ENCODE results near the gene SNCAIP.
"Not testable (repeated sequence)": the region's sequence is repeated elsewhere in the genome, so short reads cannot be mapped to it uniquely, and the experiment has no call there.

Gene SNCAIP

DNA sequence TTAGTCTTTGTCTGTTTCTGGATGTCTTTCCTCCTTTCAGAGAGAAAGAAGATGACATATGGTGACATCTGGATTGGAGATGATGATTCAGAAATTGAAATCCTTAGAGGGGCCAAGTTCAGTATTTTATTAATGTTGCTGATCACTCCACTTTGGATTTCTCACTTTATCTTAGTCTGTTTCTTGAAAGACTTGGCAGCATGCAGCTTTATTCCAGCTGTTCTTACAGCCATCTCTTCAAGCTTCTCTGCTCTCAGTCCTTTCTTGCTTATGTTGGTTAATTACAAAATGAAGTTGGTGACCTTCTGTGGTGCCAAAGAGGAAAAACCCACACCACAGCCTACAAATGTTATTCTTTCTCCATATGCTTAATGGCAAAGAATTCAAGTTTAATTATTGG, 62.1 kb downstream of the SNCAIP start:
- no peak for DNase-seq (ENCODE audit: low read depth)
- TF ChIP-seq, protein P1, sequence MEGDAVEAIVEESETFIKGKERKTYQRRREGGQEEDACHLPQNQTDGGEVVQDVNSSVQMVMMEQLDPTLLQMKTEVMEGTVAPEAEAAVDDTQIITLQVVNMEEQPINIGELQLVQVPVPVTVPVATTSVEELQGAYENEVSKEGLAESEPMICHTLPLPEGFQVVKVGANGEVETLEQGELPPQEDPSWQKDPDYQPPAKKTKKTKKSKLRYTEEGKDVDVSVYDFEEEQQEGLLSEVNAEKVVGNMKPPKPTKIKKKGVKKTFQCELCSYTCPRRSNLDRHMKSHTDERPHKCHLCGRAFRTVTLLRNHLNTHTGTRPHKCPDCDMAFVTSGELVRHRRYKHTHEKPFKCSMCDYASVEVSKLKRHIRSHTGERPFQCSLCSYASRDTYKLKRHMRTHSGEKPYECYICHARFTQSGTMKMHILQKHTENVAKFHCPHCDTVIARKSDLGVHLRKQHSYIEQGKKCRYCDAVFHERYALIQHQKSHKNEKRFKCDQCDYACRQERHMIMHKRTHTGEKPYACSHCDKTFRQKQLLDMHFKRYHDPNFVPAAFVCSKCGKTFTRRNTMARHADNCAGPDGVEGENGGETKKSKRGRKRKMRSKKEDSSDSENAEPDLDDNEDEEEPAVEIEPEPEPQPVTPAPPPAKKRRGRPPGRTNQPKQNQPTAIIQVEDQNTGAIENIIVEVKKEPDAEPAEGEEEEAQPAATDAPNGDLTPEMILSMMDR (IDR thresholded peaks at IDR 0.05; ENCODE audit: low read depth, low read length, missing control alignments): no peak
- H3K4me3 ChIP-seq (ENCODE audit: low read depth, low read length): no peak overlapping the region

DNA sequence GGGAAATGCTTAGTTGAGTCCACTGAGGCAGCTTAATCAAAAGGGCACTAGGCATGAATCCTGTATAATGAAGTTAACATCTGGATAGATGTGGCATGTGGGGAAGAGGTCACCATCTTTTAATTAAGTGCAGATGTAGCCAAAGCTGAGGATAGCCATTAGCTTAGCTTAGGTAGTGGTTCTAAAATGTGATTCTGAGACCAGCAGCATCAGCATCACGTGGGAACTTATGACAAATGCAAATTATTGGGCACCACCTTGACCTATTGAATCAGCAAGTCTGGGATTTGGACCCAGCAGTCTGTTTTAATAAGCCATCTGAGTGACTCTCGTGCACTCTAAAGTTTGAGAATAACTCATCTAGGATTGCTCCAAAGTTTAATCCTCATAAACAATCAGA, 63.8 kb downstream of the SNCAIP start:
- TF ChIP-seq, protein P1 (IDR thresholded peaks at IDR 0.05; ENCODE audit: low read depth, low read length, missing control alignments): no peak
- DNase-seq (ENCODE audit: low read depth): no peak
- H3K4me3 ChIP-seq (ENCODE audit: low read depth, low read length): no peak overlapping the region

DNA sequence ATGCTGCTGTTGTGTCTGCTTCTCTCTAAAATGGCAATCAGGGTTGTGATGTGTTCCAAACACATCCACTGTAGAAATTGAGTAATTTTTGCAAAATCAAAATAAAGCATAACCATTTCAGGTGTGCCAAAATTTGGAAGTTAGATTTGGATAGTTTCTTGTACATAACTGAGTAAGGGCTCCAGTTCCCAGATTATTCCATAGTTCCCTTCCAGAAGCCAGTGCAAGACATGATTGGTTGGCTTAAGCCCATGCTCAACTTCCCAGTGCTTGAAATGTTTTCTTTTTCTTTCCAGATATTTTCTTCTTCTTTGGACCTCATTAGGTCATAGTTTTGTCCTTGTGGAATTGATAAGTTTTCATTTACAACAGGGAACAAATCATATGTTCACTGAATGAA, 64.2 kb downstream of the SNCAIP start:
- no peak for DNase-seq (ENCODE audit: low read depth)
- no peak overlapping the region for H3K4me3 ChIP-seq (ENCODE audit: low read depth, low read length)
- TF ChIP-seq, protein P1 (IDR thresholded peaks at IDR 0.05; ENCODE audit: low read depth, low read length, missing control alignments): no peak

DNA sequence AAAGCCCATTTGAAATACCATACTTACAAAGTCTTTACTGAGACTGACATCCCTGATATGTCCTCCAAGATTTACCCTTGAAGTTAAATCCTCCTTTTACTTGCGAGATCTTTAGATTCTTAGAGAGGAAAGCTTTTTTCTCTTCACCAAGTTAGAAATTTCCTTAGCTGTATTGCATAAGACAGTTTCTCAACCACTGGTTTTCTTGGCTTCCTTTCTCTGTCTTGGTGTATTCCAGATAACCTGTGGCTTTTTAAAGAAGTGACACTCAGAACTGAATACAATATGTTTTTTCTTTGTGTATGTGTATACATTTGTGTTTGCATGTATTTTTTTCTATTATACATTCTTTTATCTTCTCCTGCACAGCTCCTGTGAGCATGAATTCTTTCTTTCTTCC, 65.0 kb downstream of the SNCAIP start:
- DNase-seq (ENCODE audit: low read depth): no peak
- H3K4me3 ChIP-seq (ENCODE audit: low read depth, low read length): no peak overlapping the region
- TF ChIP-seq, protein P1 (IDR thresholded peaks at IDR 0.05; ENCODE audit: low read depth, low read length, missing control alignments): no peak

DNA sequence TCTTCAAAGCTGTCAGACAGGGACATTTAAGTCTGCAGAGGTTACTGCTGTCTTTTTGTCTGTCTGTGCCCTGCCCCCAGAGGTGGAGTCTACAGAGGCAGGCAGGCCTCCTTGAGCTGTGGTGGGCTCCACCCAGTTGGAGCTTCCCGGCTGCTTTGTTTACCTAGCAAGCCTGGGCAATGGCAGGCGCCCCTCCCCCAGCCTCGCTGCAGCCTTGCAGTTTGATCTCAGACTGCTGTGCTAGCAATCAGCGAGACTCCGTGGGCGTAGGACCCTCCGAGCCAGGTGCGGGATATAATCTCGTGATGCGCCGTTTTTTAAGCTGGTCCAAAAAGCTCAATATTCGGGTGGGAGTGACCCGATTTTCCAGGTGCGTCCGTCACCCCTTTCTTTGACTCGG, 70.9 kb downstream of the SNCAIP start:
- not testable (repeated sequence) for DNase-seq (ENCODE audit: low read depth); H3K4me3 ChIP-seq (ENCODE audit: low read depth, low read length)

DNA sequence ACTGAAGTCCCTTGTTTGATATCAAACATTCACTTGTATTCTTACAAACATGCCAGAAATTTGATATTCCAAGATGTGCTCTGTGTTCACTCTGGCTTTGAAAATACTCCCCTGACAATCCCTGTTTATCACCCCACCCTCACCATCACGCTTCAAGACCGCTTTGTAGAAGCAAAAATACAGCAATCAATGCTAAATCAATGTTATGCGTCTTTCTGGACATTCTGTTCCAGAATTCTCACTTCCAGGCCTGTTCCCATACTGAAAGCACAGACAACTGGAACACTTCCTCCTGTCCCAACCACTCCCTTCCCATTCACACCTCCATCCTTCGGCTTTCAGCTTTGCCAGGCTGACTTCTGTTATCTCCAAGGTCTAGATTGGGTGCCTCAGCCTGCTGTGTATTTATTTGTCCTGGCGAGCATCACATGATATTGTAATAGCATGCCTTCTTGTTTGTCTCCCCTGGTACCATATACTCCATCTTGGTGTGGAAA, 72.8 kb downstream of the SNCAIP start:
- no peak overlapping the region for H3K4me3 ChIP-seq (ENCODE audit: low read depth, low read length)
- no peak for DNase-seq (ENCODE audit: low read depth)
- TF ChIP-seq, protein P1 (IDR thresholded peaks at IDR 0.05; ENCODE audit: low read depth, low read length, missing control alignments): no peak

DNA sequence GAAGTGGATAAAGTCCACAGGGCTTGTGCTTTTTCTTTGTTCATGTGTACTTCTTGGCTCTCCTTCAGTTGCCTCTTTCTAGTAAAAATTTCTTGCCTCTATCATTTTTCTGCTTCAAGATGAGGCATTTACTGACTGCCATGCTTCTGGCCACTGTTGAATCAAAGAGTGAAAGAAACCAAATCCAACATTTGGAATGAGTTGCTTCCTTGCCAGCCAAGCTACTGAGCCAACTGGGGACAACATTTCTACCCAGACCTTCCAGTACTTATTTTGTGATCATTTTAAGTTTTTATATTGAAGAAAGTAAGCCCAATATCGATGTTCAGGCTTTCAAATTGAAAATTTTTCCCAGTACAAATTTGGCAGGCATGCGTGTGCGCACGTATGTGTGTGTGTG, 73.2 kb downstream of the SNCAIP start:
- TF ChIP-seq, protein P1 (IDR thresholded peaks at IDR 0.05; ENCODE audit: low read depth, low read length, missing control alignments): no peak
- no peak for DNase-seq (ENCODE audit: low read depth)
- no peak overlapping the region for H3K4me3 ChIP-seq (ENCODE audit: low read depth, low read length)
